CD4-positive, alpha-beta memory T cell (primary cell): ENCODE measurements around the gene ETS1. TPM values are rescaled to one million over a fixed set of nuclear protein-coding genes. Genes with fewer than 3 reads are reported as not detected.

ENCODE experiments used
- CTCF ChIA-PET: fragments of 350-600 bp; sonication (Branson Sonifier 250); formaldehyde crosslinking; loops from one replicate; lab custom pipeline; 2021; ENCODE audit warnings: inconsistent platforms; ENCODE audit not compliant: partially characterized antibody; lab: Charles Lee
- POLR2A ChIA-PET: fragments of 350-600 bp; sonication (Branson Sonifier 250); formaldehyde crosslinking; loops from one replicate; lab custom pipeline; 2021; ENCODE audit not compliant: partially characterized antibody; lab: Charles Lee
- DNase-seq, 5 donors: peaks; one replicate each; pipeline versions ENCODE4 v3.0.0 to v3.0.0-alpha.2; 2020 to 2022; ENCODE audit warnings: mixed read lengths in 1 of 5
- H3K27ac ChIP-seq: one replicate; pipeline ENCODE4 v1.7.0; 2013; ENCODE audit warnings: low read depth, low read length
- H3K27me3 ChIP-seq: 2 replicates; pipeline ENCODE4 v1.7.0; 2013; ENCODE audit warnings: mild to moderate bottlenecking, low read length, moderate library complexity; ENCODE audit not compliant: insufficient read depth
- H3K36me3 ChIP-seq: 2 replicates; pipeline ENCODE4 v1.7.0; 2013; ENCODE audit warnings: mild to moderate bottlenecking, low read length, moderate library complexity; ENCODE audit not compliant: insufficient read depth
- H3K4me1 ChIP-seq: 2 replicates; pipeline ENCODE4 v1.7.0; 2013; ENCODE audit warnings: mild to moderate bottlenecking, low read length, moderate library complexity; ENCODE audit not compliant: insufficient read depth
- H3K4me3 ChIP-seq, 2 donors: one replicate each; pipeline ENCODE4 v1.7.0; 2013; ENCODE audit warnings: low read length in 2 of 2, mild to moderate bottlenecking in 1 of 2
- H3K9me3 ChIP-seq, 2 donors: one replicate each; pipeline ENCODE4 v1.7.0; 2013; ENCODE audit warnings: low read length in 2 of 2, control low read depth in 1 of 2; ENCODE audit not compliant: control insufficient read depth in 1 of 2
- H3K27ac Mint-ChIP-seq, 7 donors: one replicate each; pipeline ENCODE4 v1.8.0; 2020 to 2021; ENCODE audit warnings: mixed read lengths in 7 of 7, mild to moderate bottlenecking in 6 of 7, inconsistent platforms in 3 of 7, moderate library complexity in 3 of 7
- H3K27me3 Mint-ChIP-seq, 2 donors: one replicate each; pipeline ENCODE4 v1.8.0; 2020 to 2021; ENCODE audit warnings: mixed read lengths in 2 of 2
- H3K36me3 Mint-ChIP-seq, 2 donors: one replicate each; pipeline ENCODE4 v1.8.0; 2020 to 2021; ENCODE audit warnings: mixed read lengths in 2 of 2, inconsistent platforms in 1 of 2, mild to moderate bottlenecking in 1 of 2
- H3K4me1 Mint-ChIP-seq, 4 donors: one replicate each; pipeline ENCODE4 v1.8.0; 2020 to 2021; ENCODE audit warnings: mixed read lengths in 4 of 4, mild to moderate bottlenecking in 1 of 4
- H3K4me3 Mint-ChIP-seq, 8 donors: one replicate each; pipeline ENCODE4 v1.8.0; 2020 to 2021; ENCODE audit warnings: mixed read lengths in 8 of 8, mild to moderate bottlenecking in 7 of 8, moderate library complexity in 6 of 8, inconsistent platforms in 3 of 8
- H3K9me3 Mint-ChIP-seq, 8 donors: one replicate each; pipeline ENCODE4 v1.8.0; 2020 to 2021; ENCODE audit warnings: mixed read lengths in 8 of 8, mild to moderate bottlenecking in 5 of 8, inconsistent platforms in 3 of 8, moderate library complexity in 1 of 8
- intact Hi-C: fragments of 100-400 bp; cut with micrococcal nuclease; formaldehyde crosslinking; loops from one replicate; pipeline ENCODE4 v1.15.1; 2023
- polyA plus RNA-seq, 2 donors: library from polyadenylated mRNA; unstranded; fragments of 300-500 nt; fragmentation: Illumina TruSeq; gene quantifications; one replicate each; pipeline ENCODE4 v1.2.3, GENCODE V29; 2021
- total RNA-seq, 2 experiments: library from RNA; stranded (reverse); gene quantifications; one replicate each; pipeline ENCODE4 v1.2.3, GENCODE V29; 2021

ETS1 gene
- total and polyA plus RNA-seq, 4 experiments from 2014 or later, result 435 to 761 (median 593) TPM

DNA sequence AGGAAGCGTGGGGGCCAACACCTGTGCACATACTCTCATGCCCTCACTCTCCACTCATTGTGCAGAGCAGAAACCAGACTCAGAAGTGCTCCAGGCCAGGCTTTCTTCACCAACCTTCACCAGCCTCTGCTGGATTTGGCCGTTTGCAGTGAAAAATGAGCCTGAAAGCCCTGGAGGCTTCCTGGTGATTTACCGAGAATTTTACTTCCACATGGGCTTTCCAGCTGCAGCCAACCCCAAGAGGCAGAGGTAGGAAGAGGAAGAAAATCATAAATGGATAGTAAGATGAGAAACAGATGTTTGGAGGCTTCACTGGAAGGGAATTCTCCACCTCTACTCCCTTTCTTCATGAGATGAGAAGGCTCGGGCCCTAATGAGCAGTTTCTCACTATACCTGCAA, 155.4 kb downstream of the ETS1 start:
- CTCF ChIA-PET, result interaction anchor here (2.9 kb wide), 1 partner anchor 9 kb away, joined by 10 read pairs; no protein-coding TSS in a partner anchor
- no peak overlapping the region for H3K27ac Mint-ChIP-seq
- intact Hi-C loops, result no loop called here

DNA sequence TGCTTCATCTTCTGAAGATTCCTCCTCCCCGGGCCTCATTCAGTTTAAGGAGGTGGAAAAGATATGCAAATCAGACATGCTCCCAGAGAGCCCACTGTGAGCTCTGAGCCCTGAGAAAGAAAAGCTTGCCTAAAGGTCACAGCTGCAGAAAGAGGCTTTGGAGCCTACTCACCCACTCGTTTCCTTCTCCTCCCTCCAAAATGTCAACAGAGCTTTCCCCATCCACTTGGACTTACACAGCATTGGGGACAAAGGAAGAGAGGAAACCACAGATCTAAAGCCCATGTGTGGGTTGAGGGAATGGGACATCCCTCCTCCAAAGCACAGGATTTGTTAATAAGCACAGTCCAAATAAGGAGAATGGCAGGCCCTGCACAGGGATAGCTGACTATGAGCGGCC, 158.4 kb downstream of the ETS1 start:
- no peaks in the 10 kb centered on the region for H3K27me3 Mint-ChIP-seq
- peaks cover 2 to 10% (median 4%) of the 10 kb centered on the region in 4 donors for H3K4me1 Mint-ChIP-seq
- CTCF ChIA-PET, result interaction anchor here (0.9 to 1.1 kb wide), 3 partner anchors 13 to 55 kb away, joined by 3 read pairs; no protein-coding TSS in a partner anchor

More for the DNA sequence above, 155.4 kb downstream of the ETS1 start:
- Mint-ChIP-seq H3K36me3 (no peaks in the 10 kb centered on the region), H3K4me1 (peaks cover 0 to 10% (median 7%) of the 10 kb centered on the region in 4 donors), H3K4me3 (no peak overlapping the region), H3K27me3 (no peaks in the 10 kb centered on the region), H3K9me3 (no peaks in the 10 kb centered on the region)
- no peaks in the 10 kb centered on the region for H3K27me3 ChIP-seq
- POLR2A ChIA-PET, result no interaction called here
- no peak for DNase-seq
- H3K4me3 ChIP-seq, result no peak overlapping the region
- no peaks in the 10 kb centered on the region for H3K4me1 ChIP-seq
- H3K36me3 ChIP-seq, result no peaks in the 10 kb centered on the region
- H3K9me3 ChIP-seq, result no peaks in the 10 kb centered on the region
- H3K27ac ChIP-seq, result no peak overlapping the region

DNA sequence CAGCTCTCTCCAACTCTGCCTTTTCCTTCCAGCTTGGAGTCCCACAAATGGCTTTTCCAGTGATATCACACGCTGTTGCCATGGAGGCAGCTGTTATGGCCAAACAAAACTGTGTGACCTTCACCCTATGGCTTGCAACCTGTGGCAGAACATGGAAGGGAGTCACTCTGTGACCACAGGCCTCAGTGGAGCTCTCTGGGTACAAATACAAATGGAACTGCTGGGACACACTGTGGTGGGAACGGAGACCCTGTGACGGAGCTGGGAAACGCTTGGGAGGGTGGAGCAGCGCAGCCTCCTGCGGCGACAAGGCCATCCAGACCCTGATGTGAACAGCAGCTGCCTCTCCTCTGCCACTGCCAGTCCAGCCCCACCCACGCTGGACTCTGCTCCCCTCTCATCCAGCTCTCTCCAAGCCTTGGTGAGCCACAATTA, 162.5 kb downstream of the ETS1 start:
- no peak overlapping the region for H3K27ac ChIP-seq
- DNase-seq, result no peak
- no peaks in the 10 kb centered on the region for H3K27me3 ChIP-seq
- CTCF ChIA-PET, result no interaction called here
- H3K36me3 Mint-ChIP-seq, result no peaks in the 10 kb centered on the region
- POLR2A ChIA-PET, result no interaction called here
- no peak overlapping the region for H3K4me3 ChIP-seq
- H3K9me3 ChIP-seq, result no peaks in the 10 kb centered on the region
- no peaks in the 10 kb centered on the region for H3K27me3 Mint-ChIP-seq
- peak overlapping the region in 2 of 7 donors; percentile 57 to 64 for H3K27ac Mint-ChIP-seq
- peaks cover 26% of the 10 kb centered on the region for H3K4me1 ChIP-seq
- peaks cover 31 to 45% (median 34%) of the 10 kb centered on the region in 4 donors for H3K4me1 Mint-ChIP-seq
- no peaks in the 10 kb centered on the region for H3K9me3 Mint-ChIP-seq
- no peaks in the 10 kb centered on the region for H3K36me3 ChIP-seq
- intact Hi-C loops, result loop anchor here (5.0 kb wide), 1 partner anchor 42 kb away; no protein-coding TSS in a partner anchor
- no peak overlapping the region for H3K4me3 Mint-ChIP-seq

More for the DNA sequence above, 158.4 kb downstream of the ETS1 start:
- Mint-ChIP-seq H3K4me3 (no peak overlapping the region), H3K36me3 (no peaks in the 10 kb centered on the region), H3K27ac (peak overlapping the region in 2 of 7 donors; percentile 31 to 75), H3K9me3 (no peaks in the 10 kb centered on the region)
- H3K27me3 ChIP-seq, result no peaks in the 10 kb centered on the region
- no peaks in the 10 kb centered on the region for H3K9me3 ChIP-seq
- H3K36me3 ChIP-seq, result no peaks in the 10 kb centered on the region
- no peak overlapping the region for H3K27ac ChIP-seq
- intact Hi-C loops, result no loop called here
- DNase-seq, result no peak
- POLR2A ChIA-PET, result interaction anchor here (0.8 to 1.4 kb wide), 4 partner anchors 9 to 105 kb away, joined by 3 to 4 read pairs (median 3); no protein-coding TSS in a partner anchor
- H3K4me1 ChIP-seq, result no peaks in the 10 kb centered on the region
- no peak overlapping the region for H3K4me3 ChIP-seq

DNA sequence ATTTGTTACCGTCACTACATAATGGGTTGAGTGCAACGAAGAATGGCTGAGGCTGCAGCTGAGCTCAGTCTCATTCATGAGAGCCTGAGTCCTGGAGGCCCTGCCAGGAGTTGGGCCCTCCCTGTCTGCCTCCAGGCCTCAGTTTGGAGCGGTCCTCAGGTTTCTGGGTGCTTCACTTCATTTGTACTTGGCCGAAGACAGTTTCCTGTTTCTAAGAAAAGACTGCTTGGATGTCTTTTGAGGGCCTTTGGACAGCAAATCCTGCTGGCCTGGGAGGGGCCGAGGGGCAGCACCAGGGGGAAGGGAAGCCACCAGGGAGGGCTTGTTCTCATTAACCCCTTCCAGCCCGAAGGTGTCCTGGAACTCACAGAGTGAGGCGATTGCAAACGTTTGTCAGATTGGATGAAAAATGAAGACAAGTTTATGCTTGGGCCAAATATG, 163.1 kb downstream of the ETS1 start:
- no peaks in the 10 kb centered on the region for H3K27me3 ChIP-seq

DNA sequence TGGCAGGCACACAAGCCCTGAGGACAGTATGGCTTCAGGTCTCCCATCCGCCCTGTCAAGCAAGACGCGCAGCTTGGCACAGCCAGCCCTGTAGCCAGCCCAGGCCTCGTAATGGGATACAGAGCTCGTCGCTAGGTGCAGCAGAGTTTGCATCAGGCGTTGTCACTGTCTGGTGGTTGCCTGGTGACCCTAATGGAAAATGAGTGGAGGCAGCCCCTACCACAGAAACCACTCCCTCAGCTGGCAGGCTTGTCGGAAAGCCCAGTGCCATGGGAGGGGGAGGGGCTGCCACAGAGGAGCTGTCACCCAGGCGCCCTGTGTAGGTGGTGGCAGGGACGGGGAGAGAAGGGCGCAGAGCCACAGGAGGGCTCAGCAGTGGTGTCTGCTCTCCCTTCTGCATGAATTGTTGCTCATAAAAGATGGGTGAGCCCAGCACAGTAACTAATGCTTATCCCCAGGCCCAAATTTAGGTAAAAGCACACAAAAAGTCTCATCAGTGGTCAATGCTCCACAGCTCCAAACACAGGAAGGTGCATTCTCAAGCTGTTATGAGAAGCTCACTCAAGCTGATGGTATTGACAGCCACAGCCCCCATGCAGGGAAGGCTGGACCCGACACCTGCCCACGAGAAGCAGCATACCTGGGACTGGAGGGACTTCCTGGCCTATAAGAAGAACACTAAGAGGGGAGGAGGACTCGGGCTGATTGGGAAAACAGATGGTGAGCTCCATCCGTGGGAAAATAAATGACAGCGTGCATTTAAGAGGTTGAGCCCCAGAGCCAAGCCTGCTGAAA, 164.6 kb downstream of the ETS1 start:
- intact Hi-C loops, result loop anchor here (2.0 to 5.0 kb wide), 3 partner anchors 26 to 98 kb away; no protein-coding TSS in a partner anchor
- Histone ChIP-seq H3K27me3 (no peaks in the 10 kb centered on the region), H3K27ac (peak overlapping the region; percentile 50), H3K4me1 (peaks cover 26% of the 10 kb centered on the region), H3K9me3 (no peaks in the 10 kb centered on the region), H3K4me3 (peak overlapping the region in 1 of 2 donors; percentile 28), H3K36me3 (no peaks in the 10 kb centered on the region)
- peak; percentile 84 to 95 (median 90) for DNase-seq
- H3K4me1 Mint-ChIP-seq, result peaks cover 31 to 45% (median 40%) of the 10 kb centered on the region in 4 donors
- H3K9me3 Mint-ChIP-seq, result no peaks in the 10 kb centered on the region
- POLR2A ChIA-PET, result interaction anchor here (0.6 to 2.6 kb wide), 29 partner anchors 11 to 370 kb away, joined by 3 to 19 read pairs (median 5); no protein-coding TSS in a partner anchor
- H3K27ac Mint-ChIP-seq, result peak overlapping the region; percentile 97 to 100 (median 98)
- H3K36me3 Mint-ChIP-seq, result no peaks in the 10 kb centered on the region
- CTCF ChIA-PET, result interaction anchor here (0.6 to 1.8 kb wide), 5 partner anchors 10 to 208 kb away, joined by 3 to 10 read pairs (median 3); no protein-coding TSS in a partner anchor
- H3K4me3 Mint-ChIP-seq, result peak overlapping the region; percentile 48 to 81 (median 72)
- no peaks in the 10 kb centered on the region for H3K27me3 Mint-ChIP-seq

More for the DNA sequence above, 163.1 kb downstream of the ETS1 start:
- DNase-seq, result no peak
- ChIA-PET POLR2A (interaction anchor here (2.1 to 2.6 kb wide), 3 partner anchors 12 to 83 kb away, joined by 8 to 19 read pairs (median 8); no protein-coding TSS in a partner anchor), CTCF (no interaction called here)
- H3K27ac Mint-ChIP-seq, result peak overlapping the region in 2 of 7 donors; percentile 10 to 97
- no peak overlapping the region for H3K27ac ChIP-seq
- no peaks in the 10 kb centered on the region for H3K27me3 Mint-ChIP-seq
- H3K4me1 Mint-ChIP-seq, result peaks cover 31 to 45% (median 38%) of the 10 kb centered on the region in 4 donors
- H3K4me3 ChIP-seq, result no peak overlapping the region
- intact Hi-C loops, result loop anchor here (5.0 kb wide), 1 partner anchor 43 kb away; no protein-coding TSS in a partner anchor
- no peaks in the 10 kb centered on the region for H3K36me3 ChIP-seq
- H3K4me1 ChIP-seq, result peaks cover 26% of the 10 kb centered on the region
- no peak overlapping the region for H3K4me3 Mint-ChIP-seq
- H3K36me3 Mint-ChIP-seq, result no peaks in the 10 kb centered on the region
- H3K9me3 Mint-ChIP-seq, result no peaks in the 10 kb centered on the region
- H3K9me3 ChIP-seq, result no peaks in the 10 kb centered on the region

DNA sequence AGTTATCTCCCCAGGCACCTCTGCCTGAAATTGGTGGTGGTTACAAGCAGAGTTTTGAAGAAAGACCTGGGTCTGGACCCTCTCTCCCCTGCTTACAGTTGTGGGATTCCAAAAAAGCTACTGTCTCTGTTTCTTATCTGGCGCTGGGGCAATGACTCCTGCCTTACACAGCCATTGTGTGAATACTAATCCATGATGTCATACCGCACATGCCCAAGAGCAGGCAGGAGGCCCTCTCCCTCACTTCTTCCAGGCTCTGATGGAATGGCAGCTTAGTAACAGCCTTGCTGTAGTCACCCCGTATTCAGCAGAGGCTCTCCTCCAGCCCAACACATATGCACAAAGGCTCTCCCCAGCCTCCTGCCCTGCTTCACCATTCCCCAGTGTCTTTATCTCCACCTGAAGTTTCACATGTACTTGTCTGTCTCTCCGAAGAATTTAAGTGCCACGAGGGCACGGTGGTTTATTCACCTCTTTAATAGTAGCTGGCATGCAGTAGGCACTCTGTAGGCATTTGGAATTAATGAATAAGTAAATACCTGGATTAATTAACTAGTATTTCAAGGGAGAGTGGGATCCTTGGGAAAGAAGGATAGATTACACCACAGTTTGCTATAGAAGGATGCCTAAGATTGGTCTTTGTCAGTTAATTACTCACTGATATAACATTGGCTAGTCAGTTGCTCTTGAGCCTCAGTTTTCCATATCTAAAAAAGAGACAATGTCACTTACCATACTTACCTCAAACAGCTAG, 165.6 kb downstream of the ETS1 start:
- no peaks in the 10 kb centered on the region for H3K27me3 Mint-ChIP-seq
- peaks cover 39 to 54% (median 46%) of the 10 kb centered on the region in 4 donors for H3K4me1 Mint-ChIP-seq
- H3K36me3 Mint-ChIP-seq, result no peaks in the 10 kb centered on the region
- no peak for DNase-seq
- Histone ChIP-seq H3K4me1 (peaks cover 26% of the 10 kb centered on the region), H3K4me3 (no peak overlapping the region), H3K9me3 (no peaks in the 10 kb centered on the region), H3K36me3 (no peaks in the 10 kb centered on the region), H3K27me3 (no peaks in the 10 kb centered on the region), H3K27ac (peak overlapping the region; percentile 50)
- H3K27ac Mint-ChIP-seq, result peak overlapping the region; percentile 97 to 100 (median 98)
- POLR2A ChIA-PET, result interaction anchor here (0.6 to 2.6 kb wide), 24 partner anchors 12 to 369 kb away, joined by 3 to 19 read pairs (median 5); no protein-coding TSS in a partner anchor
- H3K9me3 Mint-ChIP-seq, result no peaks in the 10 kb centered on the region
- intact Hi-C loops, result loop anchor here (2.0 to 5.0 kb wide), 3 partner anchors 27 to 97 kb away; no protein-coding TSS in a partner anchor
- CTCF ChIA-PET, result interaction anchor here (1.2 to 1.8 kb wide), 4 partner anchors 11 to 209 kb away, joined by 3 to 10 read pairs (median 4); no protein-coding TSS in a partner anchor
- H3K4me3 Mint-ChIP-seq, result peak overlapping the region in 3 of 8 donors; percentile 48 to 81 (median 80)
